GM23248 (cell line): ENCODE measurements around the gene ATRX. TPM values are rescaled to one million over a fixed set of nuclear protein-coding genes. Genes with fewer than 3 reads are reported as not detected.
A peak's percentile ranks its signal among the peaks of the same experiment; 100 is the strongest.

Experiments used
- DNase-seq: peaks from one replicate; pipeline ENCODE4 v3.0.0-alpha.2; 2015
- H2AFZ ChIP-seq: fragments of 200-600 bp; sonication (generic); 2 replicates; pipeline ENCODE4 v1.6.1; 2016; ENCODE audit warnings: antibody characterized with exemption
- H3F3A ChIP-seq: fragments of 200-600 bp; sonication (generic); 2 replicates; pipeline ENCODE4 v1.6.1; 2016; ENCODE audit warnings: mild to moderate bottlenecking, antibody characterized with exemption, mixed run types; ENCODE audit not compliant: insufficient read depth
- H3K27ac ChIP-seq: fragments of 200-600 bp; sonication (generic); 2 replicates; pipeline ENCODE4 v1.5.1; 2016; ENCODE audit warnings: mild to moderate bottlenecking
- H3K27me3 ChIP-seq: fragments of 200-600 bp; sonication (generic); replicated peaks from 2 replicates; pipeline ENCODE4 v1.6.1; 2016; ENCODE audit warnings: mild to moderate bottlenecking; ENCODE audit not compliant: insufficient read depth
- H3K36me3 ChIP-seq: fragments of 200-600 bp; sonication (generic); 2 replicates; pipeline ENCODE4 v1.6.1; 2016; ENCODE audit warnings: low read depth, mild to moderate bottlenecking
- H3K4me1 ChIP-seq: fragments of 200-600 bp; sonication (generic); 2 replicates; pipeline ENCODE4 v1.6.1; 2016; ENCODE audit warnings: mild to moderate bottlenecking; ENCODE audit not compliant: insufficient read depth
- H3K4me2 ChIP-seq: fragments of 200-600 bp; sonication (generic); one replicate; pipeline ENCODE4 v1.6.1; 2016; ENCODE audit warnings: mild to moderate bottlenecking; ENCODE audit not compliant: unreplicated experiment
- H3K4me3 ChIP-seq: fragments of 200-600 bp; sonication (generic); 2 replicates; pipeline ENCODE4 v1.5.1; 2016; ENCODE audit warnings: mild to moderate bottlenecking
- H3K79me2 ChIP-seq: fragments of 200-600 bp; sonication (generic); 2 replicates; pipeline ENCODE4 v1.6.1; 2016; ENCODE audit warnings: mild to moderate bottlenecking; ENCODE audit not compliant: insufficient read depth
- H3K9ac ChIP-seq: fragments of 200-600 bp; sonication (generic); 2 replicates; pipeline ENCODE4 v1.6.1; 2016; ENCODE audit warnings: mild to moderate bottlenecking
- H3K9me2 ChIP-seq: fragments of 200-600 bp; sonication (generic); 2 replicates; pipeline ENCODE4 v1.6.1; 2016; ENCODE audit warnings: mixed run types, mild to moderate bottlenecking, moderate library complexity; ENCODE audit not compliant: insufficient read depth
- H3K9me3 ChIP-seq: fragments of 200-600 bp; sonication (generic); one replicate; pipeline ENCODE4 v1.6.1; 2017; ENCODE audit warnings: low read depth
- H4K20me1 ChIP-seq: fragments of 200-600 bp; sonication (generic); 2 replicates; pipeline ENCODE4 v1.6.0; 2016; ENCODE audit not compliant: insufficient read depth
- EZH2 ChIP-seq: fragments of 200-600 bp; sonication (generic); IDR thresholded peaks from 2 replicates; pipeline ENCODE4 v1.6.1; 2018; ENCODE audit warnings: antibody characterized with exemption, mild to moderate bottlenecking; ENCODE audit not compliant: insufficient read depth, poor library complexity, severe bottlenecking
- EZH2phosphoT487 ChIP-seq: fragments of 200-600 bp; sonication (generic); IDR thresholded peaks from 2 replicates; pipeline ENCODE4 v1.6.1; 2018; ENCODE audit warnings: antibody characterized with exemption, moderate library complexity, mild to moderate bottlenecking, low read depth; ENCODE audit not compliant: insufficient read depth
- WGBS, 2 experiments: methylation state at CpG; one replicate each; pipeline ENCODE4 v1.1.6; 2015 to 2017; ENCODE audit warnings: low lambda C conversion rate in 2 of 2, low coverage in 1 of 2; ENCODE audit errors: missing lambda C conversion rate in 2 of 2; 5-methylcytosine and 5-hydroxymethylcytosine counted together
- in situ Hi-C: fragments of 300-500 bp; cut with MboI; formaldehyde crosslinking; loops from 2 replicates; pipeline ENCODE4 v1.15.0; 2020
- polyA plus RNA-seq: library from polyadenylated mRNA; unstranded; fragments of >200 nt; fragmentation: Nextera tagmentation; extraction: Ambion mirVana; gene quantifications from 2 replicates; pipeline ENCODE4 v1.2.1, GENCODE V29; 2016
- total RNA-seq: library from RNA; depleted of rRNA; stranded (reverse); fragments of >200 nt; shearing (Covaris generic); gene quantifications from 2 replicates; pipeline ENCODE4 v1.2.3, GENCODE V29; 2014

The ATRX gene
- total and polyA plus RNA-seq, 2 experiments from 2014 or later: 52.7 to 74.6 TPM

- DNase-seq: peak; percentile 66
- no peaks in the 10 kb centered on the region for H3F3A ChIP-seq
- H3K4me3 ChIP-seq: no peak overlapping the region
- H3K79me2 ChIP-seq: no peaks in the 10 kb centered on the region; the same call in 1 of the 2 replicates
- no peaks in the 10 kb centered on the region for H3K27me3 ChIP-seq
- no peaks in the 10 kb centered on the region for H3K9me3 ChIP-seq
- no peaks in the 10 kb centered on the region for H3K36me3 ChIP-seq
- 6 to 11% methylated on average over 3 of the region's 3 CpGs for WGBS, 2 experiments
- no peak overlapping the region for H3K27ac ChIP-seq
- H4K20me1 ChIP-seq: no peaks in the 10 kb centered on the region
- in situ Hi-C loops: no loop called here
- TF ChIP-seq EZH2 (no peak), EZH2phosphoT487 (no peak)
- H3K4me1 ChIP-seq: peaks cover 7% of the 10 kb centered on the region
- no peak overlapping the region for H2AFZ ChIP-seq
- no peak overlapping the region for H3K9ac ChIP-seq
- peak overlapping the region; percentile 12 for H3K4me2 ChIP-seq
- H3K9me2 ChIP-seq: no peaks in the 10 kb centered on the region
Measured at GRCh38 chrX:77572322-77572721, 213.7 kb downstream of the ATRX start.

- Histone ChIP-seq H3K9ac (no peak overlapping the region), H3F3A (no peaks in the 10 kb centered on the region), H4K20me1 (no peaks in the 10 kb centered on the region), H3K27me3 (no peaks in the 10 kb centered on the region), H3K79me2 (peaks cover 10% of the 10 kb centered on the region; the same call in 1 of the 2 replicates), H3K9me3 (no peaks in the 10 kb centered on the region), H3K4me2 (no peak overlapping the region), H3K9me2 (no peaks in the 10 kb centered on the region), H3K27ac (no peak overlapping the region), H3K4me3 (no peak overlapping the region), H3K4me1 (no peaks in the 10 kb centered on the region), H2AFZ (no peak overlapping the region), H3K36me3 (no peaks in the 10 kb centered on the region)
- WGBS, 2 experiments: 94 to 100% methylated on average over 2 of the region's 2 CpGs
- TF ChIP-seq EZH2: no peak
- TF ChIP-seq EZH2phosphoT487: no peak
- in situ Hi-C loops: no loop called here
- no peak for DNase-seq
Measured at GRCh38 chrX:77565278-77565677, 220.7 kb downstream of the ATRX start.

- Histone ChIP-seq H3K4me3 (no peak overlapping the region), H4K20me1 (no peaks in the 10 kb centered on the region), H3K36me3 (no peaks in the 10 kb centered on the region), H3K4me2 (no peak overlapping the region), H3K27ac (no peak overlapping the region), H2AFZ (no peak overlapping the region), H3K9ac (no peak overlapping the region), H3K9me2 (no peaks in the 10 kb centered on the region), H3F3A (no peaks in the 10 kb centered on the region), H3K27me3 (no peaks in the 10 kb centered on the region), H3K79me2 (peaks cover 10% of the 10 kb centered on the region; the same call in 1 of the 2 replicates), H3K4me1 (no peaks in the 10 kb centered on the region), H3K9me3 (no peaks in the 10 kb centered on the region)
- DNase-seq: peak; percentile 1
- TF ChIP-seq EZH2phosphoT487: no peak
- TF ChIP-seq EZH2: no peak
- in situ Hi-C loops: no loop called here
- 100% methylated on average over 1 of the region's 1 CpG; no CpG with 5 or more reads in 1 of the 2 experiments for WGBS, 2 experiments
Measured at GRCh38 chrX:77564823-77565222, 221.2 kb downstream of the ATRX start.

GRCh38 chrX:77561372-77561771 lies 224.6 kb downstream of the ATRX start:
- Histone ChIP-seq H3K79me2 (0 out of 2 replicates have a peak, but pooled peaks cover 10% of the 10 kb centered on the region), H3K9me3 (no peaks in the 10 kb centered on the region), H3K27me3 (no peaks in the 10 kb centered on the region), H3K36me3 (no peaks in the 10 kb centered on the region), H4K20me1 (no peaks in the 10 kb centered on the region), H3F3A (no peaks in the 10 kb centered on the region), H2AFZ (no peak overlapping the region), H3K4me3 (no peak overlapping the region), H3K9ac (no peak overlapping the region), H3K9me2 (no peaks in the 10 kb centered on the region), H3K4me2 (no peak overlapping the region), H3K4me1 (no peaks in the 10 kb centered on the region), H3K27ac (no peak overlapping the region)
- no peak for DNase-seq
- no peak for TF ChIP-seq EZH2
- no peak for TF ChIP-seq EZH2phosphoT487
- WGBS, 2 experiments: 100% methylated on average over 2 of the region's 2 CpGs
- in situ Hi-C loops: no loop called here

GRCh38 chrX:77556276-77556675 lies 229.7 kb downstream of the ATRX start:
- no peaks in the 10 kb centered on the region for H3F3A ChIP-seq
- no peaks in the 10 kb centered on the region for H4K20me1 ChIP-seq
- no peak overlapping the region for H3K9ac ChIP-seq
- H3K9me2 ChIP-seq: no peaks in the 10 kb centered on the region
- no peak overlapping the region for H3K27ac ChIP-seq
- in situ Hi-C loops: no loop called here
- H3K4me2 ChIP-seq: no peak overlapping the region
- H2AFZ ChIP-seq: no peak overlapping the region
- TF ChIP-seq EZH2: no peak
- no peak for TF ChIP-seq EZH2phosphoT487
- no peak overlapping the region for H3K4me3 ChIP-seq
- no peaks in the 10 kb centered on the region for H3K27me3 ChIP-seq
- no peaks in the 10 kb centered on the region for H3K4me1 ChIP-seq
- DNase-seq: no peak
- no peaks in the 10 kb centered on the region for H3K36me3 ChIP-seq
- H3K9me3 ChIP-seq: no peaks in the 10 kb centered on the region
- H3K79me2 ChIP-seq: no peaks in the 10 kb centered on the region
